HEK293T (cell line): ENCODE results near the gene SLC10A7.

Experiments used
- FOXM1 ChIP-seq: fragments of 450-650 bp; IDR thresholded peaks from 2 replicates; pipeline ENCODE4 v1.6.1; 2017; ENCODE audit warnings: mild to moderate bottlenecking, borderline replicate concordance
- SUZ12 ChIP-seq: fragments of 450-650 bp; IDR thresholded peaks from 2 replicates; pipeline ENCODE4 v1.6.1; 2016; ENCODE audit warnings: mild to moderate bottlenecking

- TF ChIP-seq FOXM1 (no peak), SUZ12 (no peak)
Measured at GRCh38 chr4:146506272-146506671, 15.5 kb downstream of the SLC10A7 start.
